ENCODE measurements around the gene ZNF644. TPM values are rescaled to one million over a fixed set of nuclear protein-coding genes. Genes with fewer than 3 reads are reported as not detected.
"Not testable (repeated sequence)": the region's sequence is repeated elsewhere in the genome, so short reads cannot be mapped to it uniquely, and the experiment has no call there.

The ZNF644 gene
- total RNA-seq: 288 TPM

DNA sequence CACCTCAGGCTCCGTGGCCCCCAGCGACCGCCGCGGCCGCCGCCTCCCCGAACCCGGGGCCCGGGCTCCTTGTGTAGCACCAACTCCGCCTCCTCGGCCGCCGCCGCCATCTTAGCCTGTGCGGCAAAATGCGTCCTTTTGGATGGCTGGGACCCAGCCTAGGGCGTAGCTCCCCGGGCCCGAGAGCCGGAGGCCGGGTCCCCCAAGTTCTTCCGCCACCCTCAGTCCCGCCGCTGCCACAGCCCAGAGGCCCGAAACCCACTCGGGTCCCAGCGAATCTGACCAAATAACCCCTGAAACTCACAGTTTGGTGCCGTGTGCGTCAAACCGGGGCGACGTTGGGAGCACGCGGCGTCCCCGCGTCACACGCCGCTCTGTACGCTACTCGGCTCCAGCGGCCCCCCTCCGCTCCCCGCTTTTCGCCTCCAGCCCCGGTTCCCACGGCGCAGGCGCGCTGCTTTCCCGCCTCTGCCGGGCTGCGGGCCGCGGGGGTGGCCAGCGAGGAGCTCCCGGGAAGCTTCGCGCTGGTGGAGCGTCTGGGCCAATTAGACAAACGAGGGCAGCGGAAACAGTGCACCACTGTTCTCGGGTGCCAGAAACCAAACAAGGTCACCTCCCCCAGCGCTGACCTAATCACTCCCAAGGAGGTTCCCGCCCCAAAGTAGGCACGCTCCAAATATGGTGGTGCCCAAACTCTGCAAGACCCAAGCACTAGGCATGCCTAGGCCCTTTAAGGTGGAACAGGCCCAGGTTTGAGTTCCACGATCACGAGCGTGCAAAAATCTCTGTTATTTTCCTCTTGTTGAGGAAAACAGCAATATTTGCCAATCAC is at the start of gene ZNF644:
Gene ZNF644 (minus strand): TSS at position 350 of the 832 bp plus-strand sequence. CDS start 39,682 bp downstream, outside the sequence.
- peak; percentile 92 for DNase-seq

GRCh38 chr1:91070298-91070697 is 48.5 kb upstream of the ZNF644 start:
- no peak for DNase-seq

- no peak for DNase-seq
Measured at GRCh38 chr1:91066538-91066937, 44.7 kb upstream of the ZNF644 start.

DNA sequence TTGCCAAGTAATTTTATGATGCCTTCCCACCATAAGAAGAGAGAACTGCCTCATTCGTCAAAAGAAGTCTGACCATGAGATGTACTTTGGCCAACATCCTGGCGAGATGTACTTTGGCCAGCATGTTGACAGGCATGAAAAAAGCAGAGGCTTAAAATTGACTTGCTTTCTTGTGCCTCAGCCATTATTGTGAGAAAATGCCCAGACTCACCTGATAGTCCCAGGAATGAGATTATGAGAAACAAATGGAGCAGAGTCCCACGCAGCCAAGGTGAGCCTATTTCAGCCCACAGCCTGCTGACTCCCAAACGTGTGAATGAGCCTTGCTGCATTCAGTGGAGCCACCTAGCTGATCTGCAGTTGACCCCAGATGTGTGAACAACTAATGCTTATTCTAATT is 43.5 kb upstream of the ZNF644 start:
- DNase-seq: no peak

DNA sequence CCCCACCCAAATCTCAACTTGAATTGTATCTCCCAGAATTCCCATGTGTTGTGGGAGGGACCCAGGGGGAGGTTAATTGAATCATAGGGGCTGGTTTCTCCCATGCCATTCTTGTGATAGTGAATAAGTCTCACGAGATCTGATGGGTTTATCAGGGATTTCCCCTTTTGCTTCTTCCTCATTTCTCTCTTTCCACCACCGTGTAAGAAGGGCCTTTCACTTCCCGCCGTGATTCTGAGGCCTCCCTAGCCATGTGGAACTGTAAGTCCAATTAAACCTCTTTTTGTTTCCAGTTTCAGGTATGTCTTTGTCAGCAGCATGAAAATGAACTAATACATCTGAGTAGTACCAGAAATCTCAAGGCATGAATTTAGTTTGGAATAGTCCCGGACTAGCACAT is 41.6 kb upstream of the ZNF644 start:
- DNase-seq: not testable (repeated sequence)

DNA sequence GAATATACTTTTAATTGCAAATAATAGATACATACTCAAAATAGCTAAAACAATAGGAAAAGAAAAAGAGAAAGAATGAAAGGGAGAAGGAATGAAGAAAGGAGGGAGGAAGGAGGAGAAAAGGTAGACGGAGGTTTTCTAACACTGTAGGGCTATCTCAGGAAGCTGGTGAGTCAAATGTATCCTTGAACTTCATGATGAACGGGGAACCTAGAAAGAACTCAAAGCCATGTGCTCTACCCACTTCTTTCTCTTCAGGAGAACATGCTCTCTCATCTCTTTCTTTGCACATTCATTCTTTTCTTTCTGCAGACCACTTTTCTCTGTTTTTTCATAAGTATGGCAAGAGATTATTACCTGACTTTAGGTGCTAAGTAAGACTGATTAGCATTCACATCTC is 37.3 kb upstream of the ZNF644 start:
- DNase-seq: no peak

DNA sequence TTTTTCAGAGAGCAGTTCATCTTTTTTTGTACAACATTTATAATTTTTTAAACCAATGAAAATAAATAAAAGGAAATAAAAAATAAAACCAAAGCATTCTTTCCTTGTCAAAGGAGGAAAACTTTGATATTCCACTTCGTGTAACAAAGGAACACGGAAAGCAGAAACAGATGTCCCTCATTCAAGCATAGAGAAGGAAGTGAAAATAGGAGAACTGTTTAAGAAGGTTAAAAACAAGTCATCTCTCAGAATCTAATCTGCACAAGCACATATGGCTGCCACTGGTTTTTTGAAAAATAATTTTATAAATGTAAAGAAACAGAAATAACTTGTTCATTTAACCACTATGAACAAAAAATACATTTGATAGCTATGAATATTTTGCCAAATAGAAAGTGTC is 35.9 kb upstream of the ZNF644 start:
- no peak for DNase-seq

DNA sequence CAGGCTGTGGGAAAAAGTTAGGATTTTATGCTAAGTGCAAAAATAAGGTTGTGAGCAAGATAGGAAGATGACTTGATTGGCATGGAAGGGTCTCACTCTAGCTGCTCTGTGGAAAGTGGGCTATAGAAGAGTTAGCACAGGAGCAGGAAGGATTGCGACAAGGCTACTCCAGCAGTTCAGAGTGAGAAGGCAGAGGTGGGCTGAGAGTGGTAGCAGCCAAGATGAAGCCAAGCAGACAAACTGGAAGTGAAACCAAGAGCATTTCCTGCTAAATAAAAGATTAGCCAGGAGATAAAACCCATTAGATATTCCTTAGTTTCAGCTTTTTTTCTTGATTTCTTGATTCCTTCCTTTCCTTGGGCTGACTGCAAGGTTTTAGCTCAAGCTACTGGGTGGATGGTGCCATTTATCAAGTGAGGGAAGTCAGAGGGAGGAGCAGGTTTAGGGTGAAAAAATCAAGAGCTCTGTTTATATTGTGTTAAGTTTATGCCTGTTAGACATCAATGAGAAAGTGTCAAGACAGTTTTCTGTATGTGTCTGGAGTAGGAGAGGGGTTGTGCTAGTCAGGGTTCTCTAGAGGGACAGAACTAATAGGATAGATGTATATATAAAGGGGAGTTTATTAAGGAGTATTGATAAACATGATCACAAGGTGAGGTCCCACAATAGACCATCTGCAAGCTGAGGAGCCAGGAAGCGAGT is 33.1 kb upstream of the ZNF644 start:
- no peak for DNase-seq

GRCh38 chr1:91053630-91054029 is 31.8 kb upstream of the ZNF644 start:
- no peak for DNase-seq

DNA sequence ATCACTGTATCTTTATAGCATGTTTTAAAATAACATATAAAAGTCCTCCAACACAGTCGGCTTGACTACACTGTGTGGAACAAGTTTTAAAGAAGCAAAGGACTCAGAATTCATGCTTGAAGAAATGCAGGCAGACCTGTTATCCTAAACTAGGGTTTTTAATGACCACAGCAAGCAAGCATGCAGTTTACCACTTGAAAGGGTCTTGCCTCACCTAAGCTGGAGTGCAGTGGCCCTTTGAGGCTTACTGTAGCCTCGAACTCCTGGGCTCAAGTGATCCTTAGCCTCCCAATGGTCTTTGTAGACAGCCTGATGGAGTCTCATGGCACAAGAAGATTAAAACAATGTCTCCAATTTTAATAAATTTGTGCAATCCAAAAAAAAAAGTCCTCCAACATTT is 27.7 kb upstream of the ZNF644 start:
- not testable (repeated sequence) for DNase-seq

GRCh38 chr1:91046766-91047165 is 24.9 kb upstream of the ZNF644 start:
- no peak for DNase-seq

GRCh38 chr1:91045284-91045683 is 23.4 kb upstream of the ZNF644 start:
- DNase-seq: no peak

- DNase-seq: not testable (repeated sequence)
Measured at GRCh38 chr1:91044776-91045175, 22.9 kb upstream of the ZNF644 start.

- DNase-seq: not testable (repeated sequence)
Measured at GRCh38 chr1:91042372-91042771, 20.5 kb upstream of the ZNF644 start.

DNA sequence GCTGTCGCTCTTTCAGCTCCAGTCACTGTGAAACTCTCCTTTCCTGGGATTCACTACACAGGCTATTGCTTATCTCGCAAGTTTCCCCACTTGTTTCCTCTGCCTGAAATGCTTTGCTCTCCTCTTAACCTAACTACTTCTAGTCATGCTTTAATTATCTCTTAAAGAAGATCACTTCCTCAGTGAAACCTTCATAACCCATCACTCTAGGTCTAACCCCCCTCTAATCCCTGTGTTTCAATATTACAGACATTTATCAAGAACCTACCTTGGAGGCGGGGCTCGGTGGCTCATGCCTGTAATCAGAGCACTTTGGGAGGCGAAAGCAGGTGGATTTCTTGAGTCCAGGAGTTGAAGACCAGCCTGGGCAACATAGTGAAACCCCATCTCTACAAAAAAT is 16.7 kb upstream of the ZNF644 start:
- DNase-seq: no peak

- DNase-seq: no peak
Measured at GRCh38 chr1:91036894-91037829, 15.3 kb upstream of the ZNF644 start.

- DNase-seq: no peak
Measured at GRCh38 chr1:91032349-91032748, 10.5 kb upstream of the ZNF644 start.

DNA sequence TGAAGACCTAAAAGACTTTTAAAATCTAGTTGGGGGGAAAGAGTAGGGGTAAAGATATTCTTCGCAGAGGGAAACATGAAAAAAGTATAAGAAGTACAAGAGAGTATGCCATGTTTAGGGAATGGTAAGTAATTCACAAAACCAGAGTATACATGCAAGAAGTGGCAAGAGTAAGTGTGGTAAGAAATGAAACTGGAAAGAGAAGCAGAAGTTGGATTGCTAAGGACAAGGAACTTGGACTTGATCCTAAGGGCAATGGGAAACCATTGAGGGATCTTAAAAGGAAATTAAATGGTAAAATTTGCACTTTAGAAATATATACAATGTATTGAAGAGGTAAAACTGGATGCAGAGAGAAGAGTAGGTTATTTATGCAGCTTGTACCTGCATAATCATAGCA is 9.2 kb upstream of the ZNF644 start:
- DNase-seq: no peak

GRCh38 chr1:91026777-91027176 is 4.9 kb upstream of the ZNF644 start:
- no peak for DNase-seq

- no peak for DNase-seq
Measured at GRCh38 chr1:91026320-91026719, 4.5 kb upstream of the ZNF644 start.

DNA sequence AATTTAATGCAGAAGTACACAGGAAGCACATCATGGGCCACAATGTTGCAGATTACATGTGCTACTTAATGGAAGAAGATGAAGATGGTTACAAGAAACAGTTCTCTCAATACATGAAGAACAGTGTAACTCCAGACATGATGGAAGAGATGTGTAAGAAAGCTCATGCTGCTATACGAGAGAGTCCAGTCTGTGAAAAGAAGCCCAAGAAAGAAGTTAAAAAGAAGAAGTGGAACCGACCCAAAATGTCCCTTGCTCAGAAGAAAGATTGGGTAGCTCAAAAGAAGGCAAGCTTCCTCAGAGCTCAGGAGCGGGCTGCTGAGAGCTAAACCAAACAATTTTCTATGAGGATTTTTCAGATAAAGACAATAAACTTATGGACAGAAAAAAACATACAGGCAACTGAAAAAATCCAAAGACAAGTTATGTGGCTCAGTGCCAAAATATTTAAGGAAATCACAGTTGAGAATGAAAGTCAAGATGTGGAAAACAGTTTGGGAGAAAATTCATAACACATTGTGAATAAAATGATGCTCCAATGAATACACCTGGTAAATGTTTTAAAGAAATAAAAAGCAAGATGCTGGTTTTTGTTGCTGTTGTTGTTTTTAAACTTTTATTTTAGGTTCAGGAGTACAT is 2.8 kb upstream of the ZNF644 start:
- no peak for DNase-seq

DNA sequence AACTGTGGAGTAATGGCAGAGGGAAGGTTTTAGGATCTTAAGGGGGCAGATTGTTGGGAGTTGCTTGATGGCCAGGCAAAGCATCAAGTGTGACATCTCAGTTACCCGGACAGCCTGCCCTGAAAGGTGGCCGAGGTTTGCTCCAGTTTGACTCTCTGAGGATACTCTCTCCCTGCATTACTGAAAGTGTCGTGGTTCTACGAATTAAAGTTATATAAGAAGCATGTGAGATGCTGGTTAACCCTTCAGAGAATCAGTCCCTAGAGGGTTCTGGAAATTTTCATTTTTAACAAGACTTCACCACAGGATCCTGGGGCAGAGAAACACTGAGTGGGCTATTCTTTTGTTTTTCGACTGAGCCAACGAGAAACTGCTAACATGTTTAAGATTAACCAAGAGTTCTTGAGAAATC is 689 bp upstream of the ZNF644 start:
- no peak for DNase-seq
